Keratinocyte (primary cell): ENCODE results near the gene SLC25A12. TPM values are rescaled to one million over a fixed set of nuclear protein-coding genes. Genes with fewer than 3 reads are reported as not detected.

Experiments
- DNase-seq: peaks from one replicate; pipeline ENCODE4 v3.0.0-alpha.2; 2011; ENCODE audit warnings: low read depth, missing footprints, low spot score
- FAIRE-seq: peaks from 2 replicates; lab custom pipeline; 2011; peaks lifted over from hg19 to GRCh38; lab: Jason Lieb, UNC
- H2AFZ ChIP-seq: 2 replicates; pipeline ENCODE4 v1.6.0; 2012; ENCODE audit warnings: low read length, control low read depth, inconsistent platforms; ENCODE audit not compliant: control insufficient read depth
- H3K27ac ChIP-seq: 2 replicates; pipeline ENCODE4 v1.5.1; 2011; ENCODE audit warnings: low read length; ENCODE audit not compliant: control insufficient read depth, insufficient read depth
- H3K27me3 ChIP-seq: 3 replicates; pipeline ENCODE4 v1.6.0; 2011; ENCODE audit warnings: low read length; ENCODE audit not compliant: control insufficient read depth, insufficient read depth; ENCODE audit errors: extremely low read depth
- H3K36me3 ChIP-seq, 2 experiments: 2 replicates in 1 of 2; 3 replicates in 1 of 2; pipeline ENCODE4 v1.5.1; 2011; ENCODE audit warnings: low read length in 2 of 2, mild to moderate bottlenecking in 1 of 2; ENCODE audit not compliant: control insufficient read depth in 2 of 2, insufficient read depth in 2 of 2; ENCODE audit errors: extremely low read depth in 1 of 2
- H3K4me1 ChIP-seq: 3 replicates; pipeline ENCODE4 v1.5.1; 2011; ENCODE audit warnings: low read length; ENCODE audit not compliant: control insufficient read depth, insufficient read depth; ENCODE audit errors: extremely low read depth
- H3K4me2 ChIP-seq: 3 replicates; pipeline ENCODE4 v1.6.0; 2011; ENCODE audit warnings: low read depth, low read length; ENCODE audit not compliant: control insufficient read depth, insufficient read depth; ENCODE audit errors: extremely low read depth
- H3K4me3 ChIP-seq, 3 experiments: fragments of 200-600 bp in 1 of 3; sonication (generic) in 1 of 3; 2 replicates in 2 of 3; 3 replicates in 1 of 3; pipeline ENCODE4 v1.5.1; 2011 to 2016; ENCODE audit warnings: low read length in 3 of 3, mild to moderate bottlenecking in 3 of 3, control low read depth in 2 of 3, inconsistent platforms in 1 of 3, low read depth in 1 of 3, mixed read lengths in 1 of 3, mixed run types in 1 of 3, moderate library complexity in 1 of 3; ENCODE audit not compliant: control insufficient read depth in 2 of 3, insufficient read depth in 2 of 3; ENCODE audit errors: extremely low read depth in 1 of 3
- H3K79me2 ChIP-seq: 2 replicates; pipeline ENCODE4 v1.6.0; 2012; ENCODE audit warnings: low read length; ENCODE audit not compliant: control insufficient read depth, insufficient read depth
- H3K9ac ChIP-seq: 3 replicates; pipeline ENCODE4 v1.6.0; 2011; ENCODE audit warnings: low read length; ENCODE audit not compliant: control insufficient read depth, insufficient read depth; ENCODE audit errors: extremely low read depth
- H3K9me1 ChIP-seq: 3 replicates; pipeline ENCODE4 v1.6.0; 2011; ENCODE audit warnings: low read length; ENCODE audit not compliant: control insufficient read depth, insufficient read depth; ENCODE audit errors: extremely low read depth
- H3K9me3 ChIP-seq: 2 replicates; pipeline ENCODE4 v1.5.1; 2012; ENCODE audit warnings: low read depth, low read length; ENCODE audit not compliant: control insufficient read depth
- H4K20me1 ChIP-seq: 3 replicates; pipeline ENCODE4 v1.6.0; 2011; ENCODE audit warnings: low read length; ENCODE audit not compliant: control insufficient read depth, insufficient read depth; ENCODE audit errors: extremely low read depth
- EZH2 ChIP-seq: IDR thresholded peaks from one replicate; pipeline ENCODE4 v1.6.1; 2012; ENCODE audit warnings: inconsistent platforms, mild to moderate bottlenecking, low read length, moderate library complexity
- dilution Hi-C: fragments of 300-500 bp; cut with MboI; formaldehyde crosslinking; loops from one replicate; pipeline ENCODE4 v1.7.0; 2020; ENCODE audit warnings: low sequenced_read_pairs; ENCODE audit not compliant: extremely low pct_ligation_motif_present
- polyA plus RNA-seq, 5 experiments: library from polyadenylated mRNA; depleted of rRNA in 3 of 5; stranded (reverse) in 3 of 5; stranded (forward) in 1 of 5; unstranded in 1 of 5; fragments of >200 nt; gene quantifications; 1 replicate in 1 of 5; 2 replicates in 3 of 5; 3 replicates in 1 of 5; pipeline versions ENCODE4 v1.2.1 to v1.2.3, GENCODE V29; 2011 to 2012; ENCODE audit warnings: missing spikeins in 2 of 5, low read depth in 1 of 5, low replicate concordance in 1 of 5
- TF ChIP-seq, protein P1 (sequence below), 3 experiments: IDR thresholded peaks in 1 of 3; conservative IDR thresholded peaks in 1 of 3; optimal IDR thresholded peaks in 1 of 3; 2 replicates in 2 of 3; 3 replicates in 1 of 3; pipeline versions ENCODE3 to v1.5.1; 2011; ENCODE audit warnings: low read length in 3 of 3, mild to moderate bottlenecking in 3 of 3, moderate library complexity in 2 of 3, control low read depth in 1 of 3, inconsistent platforms in 1 of 3; ENCODE audit not compliant: insufficient read depth in 2 of 3; ENCODE audit errors: extremely low read depth in 1 of 3

SLC25A12 gene
- polyA plus RNA-seq, 1 donor (not counting 4 experiments of a cell fraction or from before 2014, with no cell fraction given): 27.7 TPM

GRCh38 chr2:171794918-171795317, 99.1 kb downstream of the SLC25A12 start:
- no peaks in the 10 kb centered on the region for H3K9me3 ChIP-seq
- no peaks in the 10 kb centered on the region for H4K20me1 ChIP-seq
- FAIRE-seq (no peak), DNase-seq (no peak)
- peaks cover 0 to 5% of the 10 kb centered on the region in 2 experiments for H3K36me3 ChIP-seq
- H3K27me3 ChIP-seq: no peaks in the 10 kb centered on the region
- TF ChIP-seq EZH2: no peak
- TF ChIP-seq, protein P1, sequence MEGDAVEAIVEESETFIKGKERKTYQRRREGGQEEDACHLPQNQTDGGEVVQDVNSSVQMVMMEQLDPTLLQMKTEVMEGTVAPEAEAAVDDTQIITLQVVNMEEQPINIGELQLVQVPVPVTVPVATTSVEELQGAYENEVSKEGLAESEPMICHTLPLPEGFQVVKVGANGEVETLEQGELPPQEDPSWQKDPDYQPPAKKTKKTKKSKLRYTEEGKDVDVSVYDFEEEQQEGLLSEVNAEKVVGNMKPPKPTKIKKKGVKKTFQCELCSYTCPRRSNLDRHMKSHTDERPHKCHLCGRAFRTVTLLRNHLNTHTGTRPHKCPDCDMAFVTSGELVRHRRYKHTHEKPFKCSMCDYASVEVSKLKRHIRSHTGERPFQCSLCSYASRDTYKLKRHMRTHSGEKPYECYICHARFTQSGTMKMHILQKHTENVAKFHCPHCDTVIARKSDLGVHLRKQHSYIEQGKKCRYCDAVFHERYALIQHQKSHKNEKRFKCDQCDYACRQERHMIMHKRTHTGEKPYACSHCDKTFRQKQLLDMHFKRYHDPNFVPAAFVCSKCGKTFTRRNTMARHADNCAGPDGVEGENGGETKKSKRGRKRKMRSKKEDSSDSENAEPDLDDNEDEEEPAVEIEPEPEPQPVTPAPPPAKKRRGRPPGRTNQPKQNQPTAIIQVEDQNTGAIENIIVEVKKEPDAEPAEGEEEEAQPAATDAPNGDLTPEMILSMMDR (optimal IDR thresholded peaks at IDR 0.05 in 1 of 3, IDR thresholded peaks at IDR 0.05 in 1 of 3, conservative IDR thresholded peaks at IDR 0.05 in 1 of 3; ENCODE audit: extremely low read depth in 1 of 3, insufficient read depth in 2 of 3, low read length in 3 of 3): no peak
- H3K4me1 ChIP-seq: peaks cover 12% of the 10 kb centered on the region
- no peak overlapping the region for H3K27ac ChIP-seq
- dilution Hi-C loops: no loop called here
- H3K4me3 ChIP-seq: no peak overlapping the region
- H3K79me2 ChIP-seq: no peaks in the 10 kb centered on the region
- H3K4me2 ChIP-seq: no peak overlapping the region
- no peak overlapping the region for H2AFZ ChIP-seq
- no peaks in the 10 kb centered on the region for H3K9me1 ChIP-seq
- H3K9ac ChIP-seq: no peak overlapping the region

- peaks cover 11% of the 10 kb centered on the region for H3K4me1 ChIP-seq
- H3K36me3 ChIP-seq: peaks cover 0 to 3% of the 10 kb centered on the region in 2 experiments
- H3K4me3 ChIP-seq: no peak overlapping the region
- H3K4me2 ChIP-seq: no peak overlapping the region
- TF ChIP-seq EZH2: no peak
- TF ChIP-seq, protein P1 (optimal IDR thresholded peaks at IDR 0.05 in 1 of 3, IDR thresholded peaks at IDR 0.05 in 1 of 3, conservative IDR thresholded peaks at IDR 0.05 in 1 of 3; ENCODE audit: extremely low read depth in 1 of 3, insufficient read depth in 2 of 3, low read length in 3 of 3): no peak
- H3K79me2 ChIP-seq: no peaks in the 10 kb centered on the region
- no peak overlapping the region for H2AFZ ChIP-seq
- no peaks in the 10 kb centered on the region for H3K9me3 ChIP-seq
- dilution Hi-C loops: no loop called here
- no peaks in the 10 kb centered on the region for H3K27me3 ChIP-seq
- H3K9ac ChIP-seq: no peak overlapping the region
- no peak overlapping the region for H3K27ac ChIP-seq
- no peak for DNase-seq
- H4K20me1 ChIP-seq: no peaks in the 10 kb centered on the region
- FAIRE-seq: no peak
- H3K9me1 ChIP-seq: no peaks in the 10 kb centered on the region
Observed at GRCh38 chr2:171793691-171794678, 100.1 kb downstream of the SLC25A12 start.
